GM21786 (cell line): ENCODE results near the gene QPRT.
"Not testable (repeated sequence)": the region's sequence is repeated elsewhere in the genome, so short reads cannot be mapped to it uniquely, and the experiment has no call there.

Source experiments
- ATAC-seq: cut with Tn5 transposase; IDR thresholded peaks from one replicate; pipeline ENCODE4 v1.9.1; 2021; ENCODE audit not compliant: unreplicated experiment

Gene QPRT

DNA sequence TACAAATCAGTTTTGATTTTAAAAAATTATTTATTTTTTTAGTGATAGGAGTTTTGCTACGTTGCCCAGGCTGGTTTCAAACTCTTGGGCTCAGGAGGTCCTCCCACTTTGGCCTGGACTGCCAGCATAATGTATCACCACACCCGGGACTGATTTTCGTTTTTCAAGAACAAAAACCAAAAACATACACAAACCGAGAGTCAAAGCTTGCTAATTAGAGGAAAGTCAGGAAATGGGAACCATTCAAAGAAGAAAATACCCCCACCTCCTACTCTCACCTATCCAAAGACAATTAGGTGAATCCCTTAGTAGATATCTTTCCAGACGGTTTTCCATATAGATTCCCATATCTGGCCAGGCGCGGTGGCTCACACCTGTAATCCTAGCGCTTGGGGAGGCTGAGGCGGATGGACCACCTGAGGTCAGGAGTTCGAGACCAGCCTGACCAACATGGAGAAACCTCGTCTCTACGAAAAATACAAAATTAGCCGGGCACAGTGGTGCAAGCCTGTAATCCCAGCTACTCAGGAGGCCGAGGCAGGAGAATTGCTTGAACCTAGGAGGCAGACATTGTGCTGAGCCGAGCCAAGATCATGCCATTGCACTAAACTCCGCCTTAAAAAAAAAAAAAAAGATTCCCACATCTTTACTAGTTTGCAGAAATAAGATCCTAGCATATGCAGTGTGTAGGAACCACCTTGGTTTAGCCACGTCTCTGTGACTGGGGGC is 16.8 kb upstream of the QPRT start:
- no peak for ATAC-seq

- ATAC-seq, result no peak
These were observed 16.3 kb upstream of the QPRT start for GRCh38 chr16:29662729-29663015.

DNA sequence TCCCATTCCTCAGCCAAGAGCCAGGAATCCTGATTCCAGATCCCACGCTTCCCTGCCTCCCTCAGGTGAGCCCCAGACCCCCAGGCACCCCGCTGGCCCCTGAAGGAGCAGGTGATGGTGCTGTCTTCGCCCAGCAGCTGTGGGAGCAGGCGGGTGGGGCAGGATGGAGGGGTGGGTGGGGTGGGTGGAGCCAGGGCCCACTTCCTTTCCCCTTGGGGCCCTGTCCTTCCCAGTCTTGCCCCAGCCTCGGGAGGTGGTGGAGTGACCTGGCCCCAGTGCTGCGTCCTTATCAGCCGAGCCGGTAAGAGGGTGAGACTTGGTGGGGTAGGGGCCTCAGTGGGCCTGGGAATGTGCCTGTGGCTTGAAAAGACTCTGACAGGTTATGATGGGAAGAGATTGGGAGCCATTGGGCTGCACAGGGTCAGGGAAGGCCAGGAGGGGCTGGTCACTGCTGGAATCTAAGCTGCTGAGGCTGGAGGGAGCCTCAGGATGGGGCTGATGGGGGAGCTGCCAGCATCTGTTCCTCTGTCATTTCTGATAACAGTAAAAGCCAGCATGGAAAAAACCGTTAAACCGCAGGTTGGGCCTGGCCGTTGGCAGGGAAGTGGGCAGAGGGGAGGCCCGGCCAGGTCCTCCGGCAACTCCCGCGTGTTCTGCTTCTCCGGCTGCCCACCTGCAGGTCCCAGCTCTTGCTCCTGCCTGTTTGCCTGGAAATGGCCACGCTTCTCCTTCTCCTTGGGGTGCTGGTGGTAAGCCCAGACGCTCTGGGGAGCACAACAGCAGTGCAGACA is 15.8 kb upstream of the QPRT start, which contains the start of gene SPN:
TSS of gene SPN (plus strand) at position 232 of the 791 bp plus-strand sequence. CDS start at position 714, 482 bp downstream.
- ATAC-seq, result no peak

- ATAC-seq, result no peak
These were observed 15.2 kb upstream of the QPRT start for GRCh38 chr16:29663807-29664090.

GRCh38 chr16:29664091-29664921 is 14.7 kb upstream of the QPRT start:
- ATAC-seq, result no peak

GRCh38 chr16:29665294-29666077 is 13.5 kb upstream of the QPRT start:
- no peak for ATAC-seq

DNA sequence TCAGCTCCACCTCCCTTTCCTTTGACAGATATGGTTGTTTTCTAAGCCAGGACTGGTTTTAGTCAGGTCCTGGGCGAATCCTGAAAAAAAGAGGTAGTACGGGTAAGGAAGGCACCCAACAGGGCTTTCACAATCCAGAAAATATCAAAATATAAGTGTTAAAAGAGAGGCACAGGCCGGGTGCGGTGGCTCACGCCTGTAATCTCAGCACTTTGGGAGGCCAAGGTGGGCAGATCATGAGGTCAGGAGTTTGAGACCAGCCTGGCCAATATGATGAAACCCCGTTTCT is 11.7 kb upstream of the QPRT start:
- ATAC-seq, result not testable (repeated sequence)

DNA sequence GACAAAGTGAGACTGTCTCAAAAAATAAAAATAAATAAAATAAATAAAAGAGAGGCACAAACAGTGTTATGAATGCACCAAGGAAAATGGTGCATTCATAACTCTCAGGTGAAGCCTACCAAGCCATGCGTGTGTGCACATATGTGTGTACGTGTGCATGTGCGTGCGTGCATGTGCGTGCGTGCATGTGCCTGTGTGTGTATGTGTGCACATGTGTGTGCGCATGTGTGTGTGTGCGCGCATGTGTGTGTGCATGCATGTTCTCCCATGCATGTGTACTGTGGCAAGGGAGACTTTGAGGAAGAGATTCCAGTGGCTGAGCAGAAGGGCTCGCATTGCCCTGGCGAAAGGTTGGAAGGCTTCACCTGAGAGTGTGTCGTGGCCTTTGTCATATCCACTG is 11.2 kb upstream of the QPRT start:
- no peak for ATAC-seq

- no peak for ATAC-seq
These were observed 10.7 kb upstream of the QPRT start for GRCh38 chr16:29668267-29668666.

DNA sequence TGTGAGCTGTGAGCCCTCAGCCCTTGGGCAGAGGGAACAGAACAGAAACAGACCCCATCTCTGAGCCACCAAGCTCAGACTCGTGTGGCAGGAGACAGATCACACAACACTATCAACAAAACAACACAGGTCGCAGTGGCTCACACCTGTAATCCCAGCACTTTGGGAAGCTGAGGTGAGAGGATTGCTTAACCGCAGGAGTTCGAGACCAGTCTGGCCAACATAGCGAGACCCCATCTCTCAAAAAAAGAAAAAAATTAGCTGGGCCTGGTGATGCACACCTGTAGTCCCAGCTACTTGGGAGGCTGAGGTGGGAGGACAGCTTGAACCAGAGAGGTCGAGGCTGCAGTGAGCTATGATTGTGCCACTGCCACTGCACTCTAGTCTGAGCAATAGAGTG is 5.5 kb upstream of the QPRT start:
- no peak for ATAC-seq

- no peak for ATAC-seq
These were observed 4.8 kb upstream of the QPRT start for GRCh38 chr16:29674188-29674587.

- ATAC-seq, result no peak
These were observed 3.0 kb upstream of the QPRT start for GRCh38 chr16:29675811-29676643.

GRCh38 chr16:29676989-29677785 is 1.8 kb upstream of the QPRT start:
- ATAC-seq, result no peak

- ATAC-seq, result no peak
These were observed 1.2 kb downstream of the QPRT start for GRCh38 chr16:29680180-29680598.

DNA sequence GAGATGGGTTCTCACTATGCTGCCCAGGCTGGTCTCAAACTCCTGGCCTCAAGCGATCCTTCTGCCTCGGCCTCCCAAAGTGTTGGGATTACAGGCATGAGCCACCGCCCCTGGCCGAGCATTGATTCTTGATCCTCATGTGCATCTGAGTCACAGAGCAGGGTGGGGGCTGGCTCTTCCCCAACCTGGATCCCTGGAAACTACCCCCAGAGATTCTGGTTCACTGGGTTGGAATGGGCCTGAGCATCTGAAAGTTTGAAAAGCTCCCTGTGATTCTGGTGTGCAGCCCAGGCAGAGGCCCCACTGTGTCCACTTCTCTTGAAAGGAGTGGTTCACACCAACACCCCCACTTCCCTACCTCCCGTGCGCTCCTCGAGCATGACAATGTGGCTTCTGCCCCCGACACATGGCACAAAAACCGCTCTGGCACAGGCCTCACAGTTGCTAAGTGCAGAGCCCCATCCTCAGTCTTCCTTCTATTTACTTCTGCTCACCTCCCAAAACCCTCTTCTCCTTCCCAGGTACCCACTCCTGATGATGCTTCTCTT is 4.6 kb downstream of the QPRT start:
- ATAC-seq, result no peak

DNA sequence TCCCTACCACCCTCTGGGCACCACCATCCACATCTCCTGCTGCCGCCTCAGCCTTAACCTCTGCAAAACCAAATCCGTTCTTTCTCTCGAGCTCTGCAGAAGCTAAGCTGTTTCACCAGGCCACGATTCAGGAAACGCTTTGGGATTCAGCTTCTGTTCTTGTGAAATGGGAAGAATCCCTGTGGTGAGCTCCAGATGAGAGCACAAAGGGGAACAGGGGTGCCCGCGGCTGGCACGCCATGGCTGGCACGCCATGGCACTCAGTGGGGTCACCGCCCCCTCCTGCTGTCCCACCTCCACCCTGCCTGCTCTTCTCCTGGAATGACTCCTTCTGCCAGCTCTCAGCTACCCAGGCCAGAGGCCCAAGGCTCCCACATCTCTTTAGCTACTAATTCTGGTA is 5.7 kb downstream of the QPRT start:
- ATAC-seq, result no peak

DNA sequence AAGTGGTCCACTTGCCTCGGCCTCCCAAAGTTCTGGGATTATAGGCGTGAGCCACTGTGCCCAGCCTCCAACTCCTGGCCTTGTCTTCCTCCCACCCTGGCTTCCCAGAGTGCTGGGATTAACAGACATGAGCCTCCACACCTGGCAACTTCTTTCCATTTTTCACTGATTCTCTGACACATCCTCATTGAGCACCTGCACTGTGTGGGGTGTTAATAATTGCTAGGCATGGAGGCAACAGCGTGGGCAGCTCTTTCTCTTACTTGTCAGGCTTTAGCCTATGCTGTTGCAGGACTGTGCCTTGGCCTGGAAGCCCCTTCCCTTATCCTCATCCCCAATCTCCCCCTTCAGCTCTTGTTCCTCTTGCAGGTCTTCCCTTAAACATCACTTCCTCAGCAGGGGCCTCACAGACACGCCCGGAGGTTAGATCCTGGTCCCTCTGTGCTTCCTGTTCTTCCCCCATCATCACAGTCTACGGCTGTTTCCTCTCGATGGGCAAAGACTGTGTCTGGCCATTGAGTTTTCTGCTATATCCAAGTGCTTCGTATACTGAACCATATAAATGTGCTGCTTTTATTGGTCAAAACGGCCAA is 7.9 kb downstream of the QPRT start:
- ATAC-seq, result no peak

GRCh38 chr16:29687755-29688154 is 8.8 kb downstream of the QPRT start:
- no peak for ATAC-seq

DNA sequence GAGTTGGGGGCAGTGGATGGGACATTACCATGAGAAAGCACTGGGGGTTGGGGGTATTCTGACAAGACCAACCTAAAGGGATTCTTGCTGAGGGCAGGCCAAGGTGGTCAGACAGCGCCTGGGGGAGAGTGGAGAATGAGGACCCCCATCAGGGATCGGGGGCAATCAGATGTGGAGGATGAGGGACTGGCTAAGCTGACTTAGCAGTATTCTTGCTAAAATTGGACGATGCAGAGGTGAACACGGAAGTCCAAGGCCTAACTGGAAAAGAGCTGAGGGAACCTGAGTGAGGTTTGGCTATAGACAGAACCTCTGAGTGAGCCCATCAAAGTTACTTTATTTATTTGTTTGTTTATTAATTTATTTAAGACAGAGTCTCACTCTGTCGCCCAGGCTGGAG is 9.2 kb downstream of the QPRT start:
- no peak for ATAC-seq
